ENCODE results near the gene EVL.

DNA sequence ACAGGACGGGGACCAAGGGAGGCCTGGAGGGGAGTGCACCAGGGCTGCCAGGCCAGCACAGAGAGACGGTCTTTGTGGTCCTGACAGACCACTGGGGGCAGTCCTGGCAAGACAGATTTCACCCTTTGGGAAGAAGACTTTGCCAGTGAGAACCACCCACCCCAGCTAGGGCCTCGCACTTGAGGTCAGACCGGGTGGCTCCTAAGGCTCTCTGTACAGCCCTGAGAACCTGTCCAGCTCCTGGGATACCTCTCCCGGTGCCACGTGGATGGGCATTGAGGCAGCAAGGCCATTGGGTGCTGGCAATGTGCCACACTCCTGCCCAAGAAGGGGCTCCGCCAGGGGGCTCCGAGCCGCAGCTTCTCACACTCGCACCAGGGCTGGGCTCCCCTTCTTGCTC is 51.8 kb downstream of the EVL start:
- TF ChIP-seq TAF1 (IDR thresholded peaks at IDR 0.05; ENCODE audit: low read depth, low read length) (no peak), USF2 (IDR thresholded peaks at IDR 0.05; ENCODE audit: low read length) (no peak), EZH2 (IDR thresholded peaks at IDR 0.05; ENCODE audit: low read depth, low read length, severe bottlenecking) (no peak), ATF3 (IDR thresholded peaks at IDR 0.05; ENCODE audit: insufficient read depth, low read depth, low read length) (no peak), POLR2A (IDR thresholded peaks at IDR 0.05; ENCODE audit: control extremely low read depth in 1 of 2, low read depth in 2 of 2, low read length in 2 of 2) (no peak), CBX5 (IDR thresholded peaks at IDR 0.05; ENCODE audit: low read depth, low read length) (no peak), EP300 (IDR thresholded peaks at IDR 0.05; ENCODE audit: borderline replicate concordance in 1 of 2, low read depth in 2 of 2, low read length in 2 of 2) (no peak), HDAC2 (IDR thresholded peaks at IDR 0.05; ENCODE audit: borderline replicate concordance in 1 of 2, low read depth in 2 of 2, low read length in 2 of 2) (no peak), CTCF (IDR thresholded peaks at IDR 0.05; ENCODE audit: control extremely low read depth in 1 of 3, insufficient read depth in 1 of 3, low read depth in 1 of 3, low read length in 3 of 3) (peak in 1 of 3 experiments; percentile 14; a peak in 1 of 4 replicates), MAX (IDR thresholded peaks at IDR 0.05) (no peak)

All from H1 (cell line).